Panc1 (cell line): ENCODE results near the gene LGALS1. TPM values are rescaled to one million over a fixed set of nuclear protein-coding genes. Genes with fewer than 3 reads are reported as not detected.
"Not testable (repeated sequence)": the region's sequence is repeated elsewhere in the genome, so short reads cannot be mapped to it uniquely, and the experiment has no call there.

ENCODE experiments used
- ATAC-seq: fragments of 200-7000 bp; cut with Tn5 transposase; 2 replicates; pipeline ENCODE4 v1.9.1; 2020; ENCODE audit warnings: mild to moderate bottlenecking, moderate library complexity
- BruUV-seq: library from RNA; stranded (reverse); fragments of 400-500 nt; replicated peaks from 2 replicates; lab custom pipeline; 2021; lab: Mats Ljungman, UMichigan
- CTCF ChIA-PET: fragments of 300-600 bp; sonication (Branson Sonifier 250); formaldehyde crosslinking; loops from one replicate; lab custom pipeline; 2022; ENCODE audit warnings: antibody characterized with exemption; lab: Charles Lee
- POLR2A ChIA-PET: fragments of 300-600 bp; sonication (Branson Sonifier 250); formaldehyde crosslinking; loops from one replicate; lab custom pipeline; 2022; ENCODE audit warnings: antibody characterized with exemption; lab: Charles Lee
- DNase-seq: peaks from one replicate; pipeline ENCODE4 v3.0.0-alpha.2; 2010; ENCODE audit warnings: low read depth, low spot score
- H3K27ac ChIP-seq: 2 replicates; pipeline ENCODE4 v1.5.1; 2011; ENCODE audit warnings: mild to moderate bottlenecking, low read length, inconsistent platforms
- H3K27me3 ChIP-seq: fragments of 200-500 bp; sonication (Bioruptor generic); 2 replicates; pipeline ENCODE4 v1.6.0; 2014; ENCODE audit warnings: low read length, inconsistent platforms; ENCODE audit not compliant: control insufficient read depth, insufficient read depth
- H3K36me3 ChIP-seq: fragments of 200-500 bp; sonication (Bioruptor generic); 2 replicates; pipeline ENCODE4 v1.5.1; 2014; ENCODE audit warnings: inconsistent platforms, mild to moderate bottlenecking, low read length, moderate library complexity; ENCODE audit not compliant: control insufficient read depth, insufficient read depth
- H3K4me1 ChIP-seq: 2 replicates; pipeline ENCODE4 v1.5.1; 2011; ENCODE audit warnings: inconsistent platforms, mild to moderate bottlenecking, low read length, moderate library complexity; ENCODE audit not compliant: control insufficient read depth, insufficient read depth
- H3K4me3 ChIP-seq, 2 experiments: 2 replicates each; pipeline ENCODE4 v1.5.1; 2011 to 2012; ENCODE audit warnings: low read depth in 2 of 2, low read length in 2 of 2, mild to moderate bottlenecking in 2 of 2, inconsistent platforms in 1 of 2, moderate library complexity in 1 of 2
- H3K9me3 ChIP-seq: fragments of 200-500 bp; sonication (Bioruptor generic); 2 replicates; pipeline ENCODE4 v1.5.1; 2014; ENCODE audit warnings: low read depth, mild to moderate bottlenecking, inconsistent platforms, low read length, moderate library complexity; ENCODE audit not compliant: control insufficient read depth, insufficient read depth
- CTCF ChIP-seq: fragments of 450-650 bp; IDR thresholded peaks from 2 replicates; pipeline ENCODE4 v1.5.1; 2017; ENCODE audit warnings: mild to moderate bottlenecking
- POLR2AphosphoS5 ChIP-seq: IDR thresholded peaks from 2 replicates; pipeline ENCODE4 v1.6.1; 2012; ENCODE audit warnings: mild to moderate bottlenecking, low read depth, low read length, moderate library complexity
- REST ChIP-seq, 2 experiments: IDR thresholded peaks; 2 replicates each; pipeline ENCODE4 v1.6.1; 2011 to 2012; ENCODE audit warnings: low read depth in 2 of 2, control low read depth in 1 of 2, low read length in 1 of 2, mild to moderate bottlenecking in 1 of 2, moderate library complexity in 1 of 2; ENCODE audit not compliant: insufficient read depth in 1 of 2
- SIN3A ChIP-seq: IDR thresholded peaks from 2 replicates; pipeline ENCODE4 v1.6.1; 2012; ENCODE audit warnings: low read depth, mild to moderate bottlenecking, low read length, moderate library complexity, borderline replicate concordance; ENCODE audit not compliant: insufficient read depth
- TCF7L2 ChIP-seq: IDR thresholded peaks from 2 replicates; pipeline ENCODE4 v1.6.1; 2011; ENCODE audit warnings: mild to moderate bottlenecking, low read depth, low read length, inconsistent platforms
- in situ Hi-C: cut with HindIII; loops from 2 replicates; pipeline ENCODE4 v1.10.0; 2016; ENCODE audit warnings: low sequenced_read_pairs, low pct_unique_long_range_greater_than_20kb
- intact Hi-C: fragments of 100-400 bp; cut with micrococcal nuclease; formaldehyde crosslinking; loops from one replicate; pipeline ENCODE4 v1.10.0; 2022; ENCODE audit not compliant: unreplicated experiment
- total RNA-seq: library from RNA; stranded (reverse); gene quantifications from one replicate; pipeline ENCODE4 v1.2.1, GENCODE V29; 2021; ENCODE audit not compliant: unreplicated experiment

The LGALS1 gene
- total RNA-seq, 1 experiment from 2014 or later: 1,518 TPM

GRCh38 chr22:37654563-37655251 lies 20.7 kb upstream of the LGALS1 start:
- Histone ChIP-seq H3K27ac (no peak overlapping the region), H3K9me3 (no peaks in the 10 kb centered on the region), H3K4me3 (no peak overlapping the region), H3K36me3 (no peaks in the 10 kb centered on the region), H3K27me3 (no peaks in the 10 kb centered on the region), H3K4me1 (no peaks in the 10 kb centered on the region)
- DNase-seq (no peak), ATAC-seq (no peak)
- in situ Hi-C loops: no loop called here
- ChIA-PET CTCF (interaction anchor here (0.7 kb wide), 1 partner anchor 574 kb away, joined by 3 read pairs; no protein-coding TSS in a partner anchor), POLR2A (no interaction called here)
- intact Hi-C loops: no loop called here
- TF ChIP-seq SIN3A (no peak), TCF7L2 (no peak), POLR2AphosphoS5 (no peak), REST (IDR thresholded peaks at IDR 0.05; ENCODE audit: insufficient read depth in 1 of 2, low read depth in 2 of 2, low read length in 1 of 2) (no peak), CTCF (no peak)
- BruUV-seq: no TSS peak

GRCh38 chr22:37655252-37655563 lies 20.2 kb upstream of the LGALS1 start:
- in situ Hi-C loops (no loop called here), intact Hi-C loops (no loop called here)
- ChIA-PET CTCF (no interaction called here), POLR2A (no interaction called here)
- Histone ChIP-seq H3K27me3 (no peaks in the 10 kb centered on the region), H3K9me3 (no peaks in the 10 kb centered on the region), H3K36me3 (no peaks in the 10 kb centered on the region), H3K27ac (no peak overlapping the region), H3K4me1 (peaks cover 4% of the 10 kb centered on the region), H3K4me3 (no peak overlapping the region)
- TF ChIP-seq CTCF: no peak
- TF ChIP-seq REST (IDR thresholded peaks at IDR 0.05; ENCODE audit: insufficient read depth in 1 of 2, low read depth in 2 of 2, low read length in 1 of 2): no peak
- no peak for TF ChIP-seq TCF7L2
- TF ChIP-seq POLR2AphosphoS5: no peak
- TF ChIP-seq SIN3A: no peak
- ATAC-seq (no peak), DNase-seq (no peak)
- no TSS peak for BruUV-seq

- H3K27me3 ChIP-seq, BruUV-seq, in situ Hi-C loops, ATAC-seq, DNase-seq, H3K27ac ChIP-seq, H3K4me3 ChIP-seq, H3K36me3 ChIP-seq, H3K9me3 ChIP-seq, CTCF ChIA-PET, intact Hi-C loops: not testable (repeated sequence)
- POLR2A ChIA-PET: interaction anchor here (0.6 kb wide), 1 partner anchor 270 kb away, joined by 10 read pairs; no protein-coding TSS in a partner anchor
- peaks cover 17% of the 10 kb centered on the region for H3K4me1 ChIP-seq
Measured at GRCh38 chr22:37656583-37656982, 18.9 kb upstream of the LGALS1 start.
